GM19351 (cell line): ENCODE measurements around the gene CHSY1.
A peak's percentile ranks its signal among the peaks of the same experiment; 100 is the strongest.
"Not testable (repeated sequence)": the region's sequence is repeated elsewhere in the genome, so short reads cannot be mapped to it uniquely, and the experiment has no call there.

ENCODE experiments used
- ATAC-seq: cut with Tn5 transposase; IDR thresholded peaks from one replicate; pipeline ENCODE4 v1.9.1; 2021; ENCODE audit warnings: mild to moderate bottlenecking, moderate library complexity; ENCODE audit not compliant: unreplicated experiment

The CHSY1 gene

DNA sequence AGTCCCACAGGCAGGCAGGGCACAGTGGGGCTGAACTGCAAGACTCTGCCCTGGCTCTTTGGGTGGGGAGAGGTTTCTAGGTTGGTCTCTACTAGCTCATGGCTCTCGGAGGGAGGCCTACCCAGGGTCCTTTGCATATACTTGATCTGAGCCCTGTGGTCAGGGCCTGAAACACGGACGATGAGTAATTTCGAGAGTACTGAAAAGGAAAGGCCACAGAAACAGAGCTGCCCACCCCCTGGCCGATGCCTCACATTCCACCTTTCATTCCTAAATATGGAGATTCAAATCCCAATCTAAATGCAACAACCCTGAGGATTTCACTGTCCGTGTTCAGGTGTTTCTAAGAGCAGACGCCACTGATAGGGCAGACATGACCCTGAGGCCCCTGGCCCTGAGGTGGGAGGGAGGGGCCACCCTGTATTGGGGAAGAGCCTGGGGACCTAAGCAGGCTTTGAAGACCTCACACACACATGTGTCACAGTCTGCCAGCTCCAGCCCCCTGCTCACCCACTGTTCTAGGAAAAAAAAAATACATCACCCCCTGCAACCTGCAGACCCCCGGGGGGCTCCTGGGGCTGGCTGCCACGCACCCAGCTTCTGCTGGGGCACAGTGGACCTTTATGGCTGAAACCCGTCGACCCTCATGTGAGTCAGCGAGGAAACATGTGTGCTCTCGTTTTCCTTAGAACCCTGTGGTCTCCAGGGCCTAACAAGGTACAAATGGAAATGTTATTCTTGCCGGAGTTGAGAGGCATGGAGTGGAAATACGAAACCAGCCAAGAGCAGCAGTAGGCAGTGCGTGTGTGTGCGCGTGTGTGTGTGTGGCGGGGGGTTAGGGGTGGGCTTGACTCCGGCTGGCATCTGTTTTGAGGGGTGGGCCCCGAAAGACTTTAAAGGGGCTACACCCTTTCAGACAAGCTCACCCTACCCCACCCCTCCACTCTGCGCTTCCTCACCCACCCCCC is 112.7 kb downstream of the CHSY1 start:
- peak; percentile 74 for ATAC-seq

DNA sequence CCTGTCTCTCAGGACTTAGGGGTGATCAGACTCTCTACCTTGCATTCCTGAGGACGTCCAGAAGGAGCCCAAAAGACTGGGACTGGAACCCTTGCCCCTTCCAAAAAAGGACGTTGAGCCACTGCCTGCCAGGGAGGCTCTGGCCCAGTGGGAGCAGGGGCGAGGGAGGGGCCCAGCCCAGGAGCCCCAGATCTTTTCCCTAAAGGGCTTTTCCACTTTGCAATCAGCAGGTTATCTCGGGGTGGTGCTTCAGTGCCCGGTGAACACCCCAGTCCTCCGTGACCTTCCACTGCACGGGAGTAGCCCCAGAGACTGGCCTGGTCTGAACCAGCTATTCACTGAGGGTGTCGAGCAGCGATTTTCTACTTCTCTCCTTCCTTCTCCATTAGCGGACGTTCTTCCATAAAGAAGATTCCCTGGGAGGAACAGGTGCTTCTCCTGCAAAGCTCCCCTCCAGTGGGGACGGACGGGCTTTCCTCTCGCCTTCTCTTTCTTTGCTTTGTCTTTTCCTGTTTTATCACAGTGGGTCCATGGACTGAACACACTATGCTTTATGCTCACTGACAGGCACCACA is 113.7 kb downstream of the CHSY1 start:
- ATAC-seq = no peak

DNA sequence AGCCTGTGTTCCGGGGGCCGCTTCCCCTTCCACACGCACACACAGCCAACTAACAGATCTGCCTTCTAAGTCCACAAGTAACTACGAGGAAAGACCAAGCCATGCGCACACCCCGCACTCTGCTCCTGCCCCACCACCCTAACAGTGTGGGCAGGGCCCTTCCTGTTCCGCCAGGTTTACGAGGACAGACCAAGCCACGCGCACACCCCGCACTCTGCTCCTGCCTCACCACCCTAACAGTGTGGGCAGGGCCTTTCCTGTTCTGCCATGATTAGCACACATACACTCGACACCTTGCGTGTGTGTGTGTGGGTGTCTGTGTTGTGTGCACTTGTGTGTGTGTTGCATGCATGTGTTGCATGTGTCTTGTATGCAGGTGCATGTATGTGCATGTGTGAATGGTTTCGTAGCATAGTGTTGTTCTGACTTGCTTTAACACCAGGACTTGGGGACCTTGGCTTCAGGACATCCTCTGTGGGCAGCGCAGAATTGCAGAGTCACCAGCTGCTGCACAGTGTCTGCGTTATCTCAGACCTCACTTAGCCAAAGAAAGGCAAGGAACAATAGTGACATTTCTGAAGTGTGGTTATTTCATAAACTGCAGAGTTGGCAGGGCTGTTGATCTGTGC is 114.4 kb downstream of the CHSY1 start:
- ATAC-seq = no peak

DNA sequence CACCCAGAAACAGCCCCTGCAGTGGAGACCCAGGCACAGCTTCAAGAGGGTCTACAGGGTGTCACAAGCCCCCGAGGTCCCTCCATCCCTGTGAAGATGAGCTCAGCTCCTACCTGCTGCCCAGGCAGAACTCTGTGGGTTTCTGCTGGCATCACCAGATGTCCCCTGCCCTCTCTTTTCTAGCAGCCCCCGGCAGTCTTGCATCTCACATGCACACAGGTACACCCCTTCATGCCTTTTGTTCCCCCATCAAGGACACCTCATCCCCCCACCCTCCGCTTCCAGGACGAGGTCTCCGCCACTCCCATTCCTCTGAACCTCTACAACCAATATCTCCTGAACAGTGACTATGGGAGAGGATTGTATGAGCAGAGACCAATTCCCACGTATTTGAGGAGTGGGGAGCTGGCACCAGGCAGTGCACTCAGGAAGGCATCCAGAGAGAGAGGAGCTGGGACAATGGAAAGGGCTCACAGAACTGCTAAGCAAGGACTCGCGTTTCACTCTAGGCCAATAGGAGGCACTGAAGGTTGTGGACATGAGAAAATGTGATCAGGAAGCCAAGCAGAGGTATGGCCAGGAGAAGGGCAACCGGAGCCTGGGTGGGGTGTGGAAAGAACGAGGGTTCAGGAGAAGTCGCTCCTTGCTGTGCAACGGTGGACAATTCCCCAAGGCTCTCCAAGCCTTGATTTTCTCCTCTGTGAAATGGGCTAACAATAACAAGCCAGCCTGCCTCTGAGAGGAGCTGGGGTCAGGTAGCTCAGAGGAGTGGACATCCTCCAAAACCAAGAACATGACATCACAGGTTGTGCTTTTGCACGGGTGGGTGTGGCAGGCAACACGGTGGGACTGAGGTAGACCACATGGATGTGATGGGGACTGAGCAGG is 115.2 kb downstream of the CHSY1 start:
- ATAC-seq = no peak

DNA sequence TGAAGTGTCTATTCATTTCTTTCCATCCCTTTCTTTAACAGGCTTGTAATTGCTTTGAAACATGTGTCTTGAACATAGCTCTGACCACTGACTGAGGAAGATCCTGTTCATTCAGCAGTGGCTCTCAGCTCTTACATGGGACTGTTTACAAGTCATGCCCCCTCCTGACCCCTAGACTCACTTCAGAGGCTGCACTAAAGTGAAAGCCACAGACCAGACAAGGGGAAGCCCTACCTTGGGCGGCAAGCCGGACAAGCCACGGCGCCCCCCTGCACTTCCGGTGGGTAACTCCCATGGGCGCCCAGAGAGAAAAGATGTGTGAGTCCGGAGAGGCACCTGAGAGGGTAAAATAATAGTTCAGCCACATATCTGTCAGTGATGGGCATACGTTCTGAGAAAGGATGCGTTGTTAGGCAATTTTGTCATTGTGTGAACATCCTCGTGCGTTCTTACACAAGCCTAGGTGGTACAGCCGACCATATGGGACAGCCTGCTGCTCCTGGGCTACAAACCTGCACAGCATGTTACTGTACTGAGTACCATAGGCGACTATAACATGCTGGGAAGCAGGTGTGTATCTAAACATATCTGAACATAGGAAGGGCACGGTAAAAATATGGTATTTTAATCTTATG is 116.2 kb downstream of the CHSY1 start:
- ATAC-seq = peak; percentile 61

DNA sequence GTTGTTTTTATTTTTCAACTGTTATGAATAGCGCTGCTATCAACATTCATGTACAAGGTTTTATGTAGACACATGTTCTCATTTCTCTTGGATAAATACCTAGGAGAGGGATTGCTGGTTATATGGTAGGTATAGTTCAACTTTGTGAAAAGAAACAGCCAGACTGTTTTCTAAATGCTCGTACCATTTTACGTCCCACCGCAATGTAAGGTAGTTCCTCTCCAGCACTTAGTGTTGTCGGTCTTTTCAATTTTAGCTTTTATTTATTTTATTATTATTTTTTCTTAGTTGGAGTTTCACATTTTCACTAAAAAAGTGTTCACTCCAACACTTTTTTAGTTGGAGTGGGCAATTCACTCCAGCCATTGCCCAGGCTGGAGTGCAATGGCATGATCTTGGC is 117.1 kb downstream of the CHSY1 start:
- ATAC-seq = no peak

DNA sequence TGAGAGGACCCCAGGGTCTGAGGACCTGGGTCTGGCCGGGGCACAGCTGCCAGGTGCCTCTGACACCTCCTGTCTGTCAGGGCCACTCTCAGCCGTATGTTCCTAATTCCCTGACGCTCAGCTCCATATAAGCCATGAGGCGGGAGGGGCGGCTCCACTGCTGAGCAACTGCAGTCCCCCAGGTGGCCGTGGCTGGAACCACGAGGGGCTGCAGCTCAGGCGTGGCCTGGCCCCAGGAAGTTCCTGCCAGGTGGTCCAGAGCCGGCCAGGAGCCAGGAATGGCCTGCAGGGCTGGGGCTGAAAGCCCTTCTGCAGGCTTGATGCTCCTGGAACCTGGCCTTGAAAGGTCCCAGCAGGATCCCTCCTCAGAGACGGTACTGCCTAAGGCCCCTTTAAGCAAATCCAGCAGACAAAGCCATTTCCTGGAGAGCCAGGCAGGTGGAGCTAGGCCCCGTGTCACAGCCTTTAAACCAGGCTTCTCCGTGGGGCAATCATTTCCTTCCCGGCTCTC is 118.0 kb downstream of the CHSY1 start:
- ATAC-seq = no peak

DNA sequence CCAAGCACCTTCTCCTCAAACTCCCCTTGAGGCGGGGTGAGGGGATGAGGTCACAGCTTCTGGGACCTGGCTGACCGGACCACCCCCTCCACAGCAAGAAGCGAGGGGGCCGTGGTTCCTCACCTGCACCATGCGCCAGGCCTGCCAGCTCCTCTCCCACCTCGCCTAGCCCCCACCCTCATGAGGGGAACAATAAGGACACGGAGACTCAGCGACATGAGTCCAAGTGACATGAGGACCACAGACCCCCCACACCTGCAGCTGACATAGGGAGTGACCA is 118.7 kb downstream of the CHSY1 start:
- ATAC-seq = no peak

DNA sequence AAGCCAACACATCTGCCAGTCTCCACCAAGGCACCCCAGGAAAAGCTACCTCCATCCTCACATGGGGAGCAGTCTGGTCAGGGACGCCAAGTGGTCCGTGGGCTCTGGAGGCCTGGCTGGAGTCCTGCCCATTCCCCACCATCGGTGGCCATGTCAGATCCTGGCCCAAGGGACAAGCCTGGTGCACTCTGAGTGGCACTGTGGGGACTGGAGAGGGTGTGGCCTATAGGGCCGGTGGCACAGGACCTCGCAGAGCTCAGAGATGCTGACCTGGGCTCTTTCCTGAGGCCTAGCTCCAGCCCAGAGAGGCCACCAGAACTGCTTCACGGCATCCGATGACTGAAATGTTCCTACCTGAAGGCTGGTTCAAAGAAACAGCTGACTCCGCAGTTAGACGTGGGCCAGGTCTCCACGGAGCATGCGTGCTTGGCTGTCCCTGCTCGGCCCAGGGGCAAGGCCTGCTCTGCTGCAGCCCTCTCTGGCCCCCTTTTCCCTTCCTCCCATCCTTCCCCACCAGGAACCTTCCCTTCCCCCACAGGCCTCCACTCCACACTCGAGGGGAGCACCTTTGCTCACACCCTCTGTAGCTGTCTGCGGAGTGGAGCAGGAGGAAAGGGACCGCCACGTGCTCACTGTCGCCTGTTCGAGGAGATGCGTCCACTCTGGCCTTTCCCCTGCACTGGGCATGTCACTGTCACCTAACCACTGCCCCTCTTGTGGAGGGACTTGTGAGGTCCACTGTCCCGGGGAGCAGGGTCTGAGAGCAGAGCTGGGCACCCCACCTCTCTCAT is 119.3 kb downstream of the CHSY1 start:
- ATAC-seq = no peak

DNA sequence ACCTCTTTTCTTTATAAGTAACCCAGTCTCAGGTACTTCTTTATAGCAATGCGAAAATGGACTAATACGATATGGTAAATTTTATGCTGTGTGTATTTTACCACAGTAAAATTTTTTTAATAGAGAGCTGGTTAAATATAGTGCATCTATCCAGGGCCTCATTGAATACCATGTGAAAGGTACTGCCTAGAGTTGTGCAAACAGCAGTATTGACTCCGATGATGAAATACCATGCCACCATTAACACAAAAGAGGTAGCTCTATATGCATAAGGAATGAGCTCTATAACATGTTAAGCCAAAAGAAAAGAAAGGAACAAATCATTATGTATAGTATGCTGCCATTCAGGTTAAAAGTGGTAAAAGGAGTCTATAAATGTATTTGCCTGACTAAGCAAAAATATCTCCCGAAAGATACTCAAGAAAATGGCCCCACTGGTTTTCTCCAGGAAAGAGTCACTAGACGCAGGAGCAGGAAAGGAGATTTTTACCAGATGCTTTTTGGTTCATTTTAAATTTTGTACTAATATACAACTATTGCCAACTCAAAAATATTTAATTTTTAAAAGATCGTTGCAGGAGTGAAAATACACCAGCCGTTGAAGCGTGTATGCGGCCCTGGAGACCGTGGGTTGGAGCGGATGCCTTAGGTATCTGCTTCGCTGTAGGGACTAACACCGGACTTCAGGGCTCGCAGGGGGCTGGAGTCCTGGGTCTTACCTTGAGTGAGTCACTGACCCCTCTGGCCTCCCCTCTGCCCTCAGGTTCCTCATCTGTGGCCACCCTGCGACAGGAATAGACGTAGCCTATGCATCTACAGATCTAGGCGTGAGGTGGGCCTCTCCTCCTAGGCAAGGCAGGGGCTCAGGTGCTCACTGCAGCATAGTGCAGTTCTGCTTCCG is 120.1 kb downstream of the CHSY1 start:
- no peak for ATAC-seq

DNA sequence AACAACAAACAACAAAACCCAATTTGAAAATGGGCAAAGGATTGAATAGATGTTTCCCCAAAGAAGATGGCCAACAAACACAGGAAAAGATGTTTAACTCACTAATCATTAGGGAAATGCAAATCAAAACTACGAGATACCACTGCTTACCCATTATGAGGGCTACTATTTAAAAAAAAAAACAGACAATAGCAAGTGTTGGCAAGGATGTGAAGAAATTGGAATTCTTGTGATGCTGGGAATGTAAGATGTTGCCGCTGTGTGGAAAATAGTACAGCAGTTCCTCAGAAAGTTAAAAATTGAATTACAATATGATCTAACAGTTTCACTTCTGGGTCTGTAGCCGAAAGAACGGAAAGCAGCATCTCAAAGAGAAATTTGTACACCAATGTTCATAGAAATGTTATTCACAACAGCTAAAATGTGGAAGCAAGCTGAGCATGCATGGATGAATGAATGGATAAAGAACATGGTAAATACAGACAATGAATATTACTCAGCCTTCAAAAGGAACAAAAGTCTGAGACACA is 121.9 kb downstream of the CHSY1 start:
- ATAC-seq = no peak

DNA sequence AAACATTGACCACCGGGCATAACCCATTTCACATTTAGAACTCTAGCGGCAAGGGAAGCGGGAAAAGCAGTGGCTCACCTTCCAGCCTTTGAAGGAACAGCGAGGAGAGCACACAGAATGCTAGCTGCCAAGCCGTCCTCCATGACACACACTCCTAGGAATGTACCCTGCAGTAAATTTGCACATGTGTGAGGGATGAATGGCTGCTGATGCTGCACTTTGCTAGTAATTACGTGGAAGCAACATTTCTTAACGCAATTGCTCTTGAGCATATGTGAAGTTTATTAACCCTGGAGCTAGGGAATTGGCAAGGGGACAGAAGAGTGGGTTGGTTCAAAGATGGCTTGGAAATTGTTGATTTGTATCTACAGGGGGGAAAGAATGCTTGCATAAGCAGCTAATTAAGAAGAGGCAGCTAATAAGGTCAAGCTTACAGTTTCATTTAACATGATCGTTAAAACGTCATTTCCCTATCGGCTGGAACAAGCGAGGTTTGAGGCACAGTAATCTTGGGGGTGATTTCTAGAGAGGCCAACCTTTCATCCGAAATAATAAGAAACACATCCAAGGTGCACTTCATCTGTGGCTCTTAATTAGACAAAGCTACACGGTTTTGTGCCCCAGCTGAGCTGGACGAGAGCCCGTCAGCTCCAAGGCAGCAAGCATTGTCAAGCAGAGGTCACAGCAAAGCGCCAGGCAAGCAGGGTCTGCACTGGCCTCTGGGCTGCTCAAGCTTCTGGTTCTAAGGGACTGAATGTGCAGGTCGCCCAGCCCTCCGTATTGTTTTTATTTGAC is 123.4 kb downstream of the CHSY1 start:
- no peak for ATAC-seq

DNA sequence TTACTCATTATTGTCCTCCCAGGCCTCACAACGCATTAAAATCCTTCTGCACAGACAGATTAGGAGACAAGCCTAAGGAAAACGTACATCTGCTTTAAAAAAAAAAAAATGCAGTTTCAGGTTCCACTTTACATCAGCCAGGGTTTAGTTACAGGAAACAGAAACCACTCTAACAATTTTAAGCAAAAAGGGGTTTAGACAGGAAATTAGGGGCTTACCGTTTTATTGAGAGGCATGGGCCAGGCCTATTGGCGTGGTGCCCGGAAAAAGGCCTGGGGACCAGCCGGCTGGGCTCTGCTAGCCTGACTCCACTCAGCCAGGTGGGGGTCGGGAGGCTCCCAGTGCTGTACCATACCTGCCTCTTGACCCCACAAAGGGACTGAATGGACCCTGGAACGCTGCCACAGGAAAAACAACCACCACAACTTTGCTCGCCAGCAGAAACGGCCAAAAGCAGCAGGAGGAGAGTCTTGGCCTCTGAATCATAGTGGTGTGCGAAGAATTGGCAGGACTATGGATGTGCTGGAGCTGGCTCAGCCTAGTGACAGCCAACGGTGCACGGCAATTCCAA is 124.3 kb downstream of the CHSY1 start:
- peak; percentile 78 for ATAC-seq

DNA sequence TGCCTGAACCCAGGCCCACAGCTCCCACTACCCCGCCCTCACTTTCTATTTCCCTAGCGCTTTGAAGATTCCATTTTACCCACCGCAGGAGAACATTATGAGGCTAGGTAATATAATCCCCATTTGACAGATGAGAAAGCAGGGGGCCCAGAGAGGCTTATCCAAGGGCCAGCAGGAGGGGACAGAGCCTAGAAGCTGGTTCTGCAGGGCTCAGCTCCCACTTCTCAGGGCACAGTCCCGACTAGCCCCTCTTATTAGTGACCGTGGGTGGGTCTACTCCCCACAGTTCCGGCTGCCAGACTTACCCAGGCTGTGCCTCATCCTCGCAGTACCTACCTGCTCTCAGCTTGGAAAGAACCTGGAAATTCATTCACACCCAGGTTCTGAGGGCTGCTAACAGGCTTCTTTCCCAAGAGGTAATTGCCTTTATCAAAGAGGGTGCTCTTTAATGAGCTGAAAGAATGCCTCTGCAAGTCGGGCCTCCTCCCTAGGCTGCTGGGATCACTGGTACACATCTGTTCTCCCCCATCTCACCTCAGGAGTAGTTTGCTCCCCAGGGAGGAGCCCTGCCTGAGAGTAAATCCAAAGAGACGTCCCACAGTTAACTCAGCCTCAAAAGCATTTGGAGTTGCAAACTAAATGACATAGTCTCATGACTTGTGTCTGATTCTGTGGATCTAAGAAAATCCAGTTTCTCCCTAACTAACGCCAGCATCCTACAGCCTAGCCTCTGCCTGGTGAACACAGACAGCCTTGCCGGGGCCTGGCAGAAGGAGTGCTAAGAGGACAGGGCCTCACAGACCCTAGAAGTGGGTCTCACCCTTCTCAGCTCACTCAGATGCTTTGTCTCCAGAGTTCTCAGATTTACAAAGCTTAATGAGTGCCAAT is 125.0 kb downstream of the CHSY1 start:
- ATAC-seq = peak; percentile 44

DNA sequence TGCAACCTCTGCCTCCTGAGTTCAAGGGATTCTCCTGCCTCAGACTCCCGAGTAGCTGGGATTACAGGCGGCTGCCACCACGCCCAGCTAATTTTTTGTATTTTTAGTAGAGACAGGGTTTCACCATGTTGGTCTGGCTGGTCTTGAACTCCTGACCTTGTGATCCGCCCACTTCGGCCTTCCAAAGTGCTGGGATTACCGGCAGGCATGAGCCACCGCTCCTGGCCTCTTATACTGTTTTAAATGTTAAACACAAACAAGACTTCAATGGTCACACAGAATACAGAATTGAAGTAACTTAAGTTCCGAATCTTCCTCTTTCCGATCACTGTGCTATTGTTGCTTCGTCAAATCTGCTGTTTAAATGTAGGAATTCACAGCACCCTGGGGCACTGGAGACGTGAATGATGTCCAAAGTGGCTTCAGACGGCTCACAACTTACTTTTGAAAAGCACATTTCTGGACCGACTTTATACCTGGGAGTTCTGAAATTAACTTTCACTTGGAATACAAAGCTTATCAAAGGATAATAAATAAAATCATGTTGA is 125.9 kb downstream of the CHSY1 start:
- ATAC-seq = not testable (repeated sequence)
